Colonic mucosa (tissue), 4 donors: ENCODE data around the gene PFKFB2. TPM values are rescaled to one million over a fixed set of nuclear protein-coding genes. Genes with fewer than 3 reads are reported as not detected.
"Not testable (repeated sequence)": the region's sequence is repeated elsewhere in the genome, so short reads cannot be mapped to it uniquely, and the experiment has no call there.

Experiments used
- DNase-seq: peaks from one replicate; pipeline ENCODE4 v3.0.0-alpha.2; 2020
- H3K27ac ChIP-seq: fragments of 200-600 bp; one replicate; pipeline ENCODE4 v1.8.0; 2021
- H3K27me3 ChIP-seq: fragments of 200-600 bp; one replicate; pipeline ENCODE4 v1.8.0; 2021
- H3K36me3 ChIP-seq: fragments of 200-600 bp; one replicate; pipeline ENCODE4 v1.8.0; 2021
- H3K4me1 ChIP-seq: fragments of 200-600 bp; one replicate; pipeline ENCODE4 v1.8.0; 2021; ENCODE audit warnings: mild to moderate bottlenecking
- H3K4me3 ChIP-seq: fragments of 200-600 bp; one replicate; pipeline ENCODE4 v1.8.0; 2021
- H3K9ac ChIP-seq, 2 donors: one replicate each; pipeline ENCODE4 v1.7.0; 2013; ENCODE audit warnings: control low read depth in 2 of 2, low read depth in 2 of 2, low read length in 2 of 2
- H3K9me3 ChIP-seq: fragments of 200-600 bp; one replicate; pipeline ENCODE4 v1.8.0; 2021
- intact Hi-C: fragments of 100-400 bp; cut with DNase I; formaldehyde crosslinking; loops from one replicate; pipeline ENCODE4 v1.14.1; 2022
- total RNA-seq, 2 donors: library from RNA; stranded (reverse); fragmentation: NEBNext Ultra II Directional in 1 of 2; extraction: Animal tissue kit (Norgen Biotek cat#: 25700) in 1 of 2; gene quantifications; one replicate each; pipeline ENCODE4 v1.2.1, GENCODE V29; 2021
- TF ChIP-seq, protein P1 (sequence below): fragments of 200-600 bp; IDR thresholded peaks from one replicate; pipeline ENCODE4 v1.8.0; 2022; ENCODE audit warnings: antibody characterized with exemption, mild to moderate bottlenecking
- donor health status: healthy.
- donor health status: DM: no; HTN: no; CAD: no.
- donor health status: DM: no; HTN: no; CAD: no.

The PFKFB2 gene
- total RNA-seq, 2 donors from 2014 or later = 52.1 to 88.5 TPM

DNA sequence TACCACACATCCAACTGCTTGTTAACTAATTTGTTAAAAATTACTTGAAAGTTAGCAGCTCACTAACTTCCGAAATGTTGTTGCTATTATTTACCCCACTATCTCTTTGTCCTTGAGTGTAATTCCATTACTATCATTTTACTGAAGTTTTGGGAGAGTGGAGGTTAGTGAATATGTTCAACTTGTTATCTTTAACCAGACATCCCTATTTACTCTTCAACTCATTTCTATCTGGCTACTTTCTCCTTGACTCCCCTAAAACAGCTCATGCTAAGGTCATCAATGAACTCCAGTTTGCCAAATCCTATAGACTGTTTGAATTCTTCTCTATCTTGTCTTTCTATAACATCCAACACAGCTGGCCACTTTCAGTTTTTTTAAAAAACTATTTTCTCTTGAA, 16.2 kb upstream of the PFKFB2 start:
- no peak overlapping the region for H3K9ac ChIP-seq
- H3K4me1 ChIP-seq = no peaks in the 10 kb centered on the region
- DNase-seq = no peak
- H3K9me3 ChIP-seq = no peaks in the 10 kb centered on the region
- H3K36me3 ChIP-seq = no peaks in the 10 kb centered on the region
- no peak overlapping the region for H3K27ac ChIP-seq
- no peak overlapping the region for H3K4me3 ChIP-seq
- no peaks in the 10 kb centered on the region for H3K27me3 ChIP-seq
- intact Hi-C loops = loop anchor here (10.0 kb wide), 1 partner anchor 48 kb away; the partner anchor contains the start of gene C4BPB
- TF ChIP-seq, protein P1, sequence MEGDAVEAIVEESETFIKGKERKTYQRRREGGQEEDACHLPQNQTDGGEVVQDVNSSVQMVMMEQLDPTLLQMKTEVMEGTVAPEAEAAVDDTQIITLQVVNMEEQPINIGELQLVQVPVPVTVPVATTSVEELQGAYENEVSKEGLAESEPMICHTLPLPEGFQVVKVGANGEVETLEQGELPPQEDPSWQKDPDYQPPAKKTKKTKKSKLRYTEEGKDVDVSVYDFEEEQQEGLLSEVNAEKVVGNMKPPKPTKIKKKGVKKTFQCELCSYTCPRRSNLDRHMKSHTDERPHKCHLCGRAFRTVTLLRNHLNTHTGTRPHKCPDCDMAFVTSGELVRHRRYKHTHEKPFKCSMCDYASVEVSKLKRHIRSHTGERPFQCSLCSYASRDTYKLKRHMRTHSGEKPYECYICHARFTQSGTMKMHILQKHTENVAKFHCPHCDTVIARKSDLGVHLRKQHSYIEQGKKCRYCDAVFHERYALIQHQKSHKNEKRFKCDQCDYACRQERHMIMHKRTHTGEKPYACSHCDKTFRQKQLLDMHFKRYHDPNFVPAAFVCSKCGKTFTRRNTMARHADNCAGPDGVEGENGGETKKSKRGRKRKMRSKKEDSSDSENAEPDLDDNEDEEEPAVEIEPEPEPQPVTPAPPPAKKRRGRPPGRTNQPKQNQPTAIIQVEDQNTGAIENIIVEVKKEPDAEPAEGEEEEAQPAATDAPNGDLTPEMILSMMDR = no peak

GRCh38 chr1:207039380-207040180, 13.5 kb upstream of the PFKFB2 start:
- H3K27ac ChIP-seq = no peak overlapping the region
- DNase-seq = no peak
- H3K36me3 ChIP-seq = no peaks in the 10 kb centered on the region
- H3K9ac ChIP-seq = no peak overlapping the region
- TF ChIP-seq, protein P1 = no peak
- no peaks in the 10 kb centered on the region for H3K4me1 ChIP-seq
- H3K27me3 ChIP-seq = no peaks in the 10 kb centered on the region
- intact Hi-C loops = loop anchor here (10.0 kb wide), 1 partner anchor 45 kb away; the partner anchor contains the start of gene C4BPB
- H3K4me3 ChIP-seq = no peak overlapping the region
- no peaks in the 10 kb centered on the region for H3K9me3 ChIP-seq

DNA sequence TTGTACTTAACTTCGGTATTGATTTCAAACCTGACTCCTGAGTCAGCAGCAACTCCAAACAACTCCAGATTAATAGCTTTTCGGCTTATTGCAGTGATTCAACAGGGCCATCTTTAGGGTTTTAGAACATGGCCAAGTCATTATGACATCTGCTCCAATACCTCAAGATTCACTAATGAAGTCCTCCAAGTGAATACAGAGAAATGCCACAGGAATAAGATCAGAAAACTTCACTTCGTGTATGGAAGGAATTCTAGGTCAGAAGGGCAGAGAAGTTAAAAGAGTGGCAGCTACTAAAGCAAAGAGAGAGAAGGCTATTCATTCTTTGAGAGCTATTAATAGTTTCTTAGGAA, 12.9 kb upstream of the PFKFB2 start:
- no peak overlapping the region for H3K9ac ChIP-seq
- H3K36me3 ChIP-seq = no peaks in the 10 kb centered on the region
- H3K4me3 ChIP-seq = no peak overlapping the region
- no peaks in the 10 kb centered on the region for H3K9me3 ChIP-seq
- H3K4me1 ChIP-seq = peaks cover 4% of the 10 kb centered on the region
- no peak overlapping the region for H3K27ac ChIP-seq
- intact Hi-C loops = no loop called here
- TF ChIP-seq, protein P1 = no peak
- DNase-seq = no peak
- H3K27me3 ChIP-seq = no peaks in the 10 kb centered on the region

GRCh38 chr1:207041397-207041796, 11.7 kb upstream of the PFKFB2 start:
- DNase-seq, H3K36me3 ChIP-seq, H3K4me1 ChIP-seq, intact Hi-C loops, H3K27me3 ChIP-seq, H3K4me3 ChIP-seq, H3K9me3 ChIP-seq, H3K27ac ChIP-seq, H3K9ac ChIP-seq: not testable (repeated sequence)

DNA sequence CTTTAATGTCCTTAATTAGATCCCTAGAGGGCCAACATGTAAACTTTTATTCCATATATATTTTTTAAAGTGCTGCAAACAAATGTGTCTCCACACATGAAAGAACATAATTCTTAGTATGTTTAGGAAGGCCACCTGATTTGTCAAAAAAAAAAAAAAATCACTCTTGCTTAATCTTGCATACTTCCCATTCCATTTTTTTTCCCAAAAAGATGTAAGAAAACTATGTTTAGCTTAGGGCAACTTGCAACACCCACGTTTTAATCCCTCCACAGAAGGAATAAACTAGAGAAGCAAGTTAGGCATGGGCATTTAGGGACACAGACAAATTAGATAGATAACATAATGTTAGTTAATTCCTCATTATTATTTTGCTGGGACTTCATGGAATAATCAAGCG, 7.6 kb upstream of the PFKFB2 start:
- TF ChIP-seq, protein P1 = no peak
- Histone ChIP-seq H3K9ac (no peak overlapping the region), H3K4me1 (peaks cover 15% of the 10 kb centered on the region), H3K36me3 (peaks cover 7% of the 10 kb centered on the region), H3K27me3 (no peaks in the 10 kb centered on the region), H3K4me3 (no peak overlapping the region), H3K9me3 (no peaks in the 10 kb centered on the region), H3K27ac (no peak overlapping the region)
- no peak for DNase-seq
- intact Hi-C loops = no loop called here

- H3K36me3 ChIP-seq = peaks cover 7% of the 10 kb centered on the region
- H3K27ac ChIP-seq = no peak overlapping the region
- intact Hi-C loops = no loop called here
- H3K9me3 ChIP-seq = no peaks in the 10 kb centered on the region
- no peaks in the 10 kb centered on the region for H3K27me3 ChIP-seq
- peaks cover 21% of the 10 kb centered on the region for H3K4me1 ChIP-seq
- no peak overlapping the region for H3K9ac ChIP-seq
- H3K4me3 ChIP-seq = no peak overlapping the region
- TF ChIP-seq, protein P1 = no peak
- no peak for DNase-seq
Measured at GRCh38 chr1:207047505-207047904, 5.6 kb upstream of the PFKFB2 start.
